Activated CD8-positive, alpha-beta memory T cell treated with anti-CD3 and anti-CD28 coated beads for 4 hours (primary cell): ENCODE results near the gene RPL19.
"Not testable (repeated sequence)": the region's sequence is repeated elsewhere in the genome, so short reads cannot be mapped to it uniquely, and the experiment has no call there.

Experiments
- DNase-seq, 2 donors: peaks; one replicate each; pipeline ENCODE4 v3.0.0-alpha.2; 2020; ENCODE audit warnings: low read depth in 2 of 2

Gene RPL19

DNA sequence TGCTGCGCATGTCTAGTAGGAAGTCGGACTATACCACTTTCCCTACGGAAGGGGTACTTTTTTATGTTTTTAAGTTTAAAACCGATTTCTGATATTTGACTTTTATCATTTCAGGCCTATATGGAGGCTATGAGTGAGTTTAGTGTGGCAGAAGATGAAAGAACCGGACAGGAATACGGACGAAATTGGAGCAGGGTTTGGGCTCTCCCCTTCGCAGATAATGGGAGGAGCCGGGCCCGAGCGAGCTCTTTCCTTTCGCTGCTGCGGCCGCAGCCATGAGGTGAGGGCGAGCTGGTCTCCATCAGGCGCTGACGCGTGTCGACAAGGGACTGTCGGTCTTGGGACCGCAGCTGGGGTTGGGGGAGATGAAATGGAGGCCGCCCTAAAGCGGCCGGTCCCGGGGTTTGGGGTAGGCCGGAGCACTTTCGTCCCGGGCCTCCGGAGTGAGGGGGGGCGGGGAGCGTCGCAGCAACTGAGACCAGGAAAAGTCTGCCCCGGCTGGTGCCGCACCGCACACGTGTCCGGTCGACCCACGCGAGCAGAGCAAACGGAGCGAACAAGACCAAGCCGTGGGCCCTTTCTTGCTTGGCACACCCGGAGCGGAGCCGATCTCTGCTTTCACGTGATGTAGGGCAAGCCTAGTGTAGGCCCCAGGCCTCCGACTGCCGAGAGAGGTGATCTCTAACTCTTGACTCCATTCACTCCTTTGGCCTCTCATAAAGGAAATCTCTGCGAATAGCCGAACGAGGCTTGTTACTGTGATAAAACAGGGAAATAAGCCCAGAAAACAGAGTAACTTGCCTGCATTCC lies at the start of gene RPL19:
Gene RPL19 (plus strand): TSS at position 214 of the 810 bp plus-strand sequence. CDS start 62 bp downstream, at position 276.
- DNase-seq = peak; percentile 58 to 71

DNA sequence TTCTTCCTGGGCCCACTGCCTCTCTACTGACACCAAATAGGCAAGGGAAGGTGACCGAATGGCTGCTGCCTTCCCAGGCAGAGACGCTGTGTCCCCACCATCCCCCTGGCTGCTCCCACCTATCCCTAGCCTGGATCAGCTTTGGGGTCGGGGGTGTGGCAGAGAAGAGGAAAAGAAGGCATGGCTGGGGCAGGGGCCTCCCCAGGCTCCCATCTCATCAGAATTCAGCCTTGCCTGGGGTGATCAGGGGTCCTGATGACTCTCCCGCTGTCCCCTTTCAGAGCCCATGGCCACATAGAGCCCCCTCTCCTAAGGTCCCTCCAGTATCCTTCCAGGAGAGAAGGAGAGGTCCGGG lies 49.3 kb upstream of the RPL19 start:
- DNase-seq = no peak

DNA sequence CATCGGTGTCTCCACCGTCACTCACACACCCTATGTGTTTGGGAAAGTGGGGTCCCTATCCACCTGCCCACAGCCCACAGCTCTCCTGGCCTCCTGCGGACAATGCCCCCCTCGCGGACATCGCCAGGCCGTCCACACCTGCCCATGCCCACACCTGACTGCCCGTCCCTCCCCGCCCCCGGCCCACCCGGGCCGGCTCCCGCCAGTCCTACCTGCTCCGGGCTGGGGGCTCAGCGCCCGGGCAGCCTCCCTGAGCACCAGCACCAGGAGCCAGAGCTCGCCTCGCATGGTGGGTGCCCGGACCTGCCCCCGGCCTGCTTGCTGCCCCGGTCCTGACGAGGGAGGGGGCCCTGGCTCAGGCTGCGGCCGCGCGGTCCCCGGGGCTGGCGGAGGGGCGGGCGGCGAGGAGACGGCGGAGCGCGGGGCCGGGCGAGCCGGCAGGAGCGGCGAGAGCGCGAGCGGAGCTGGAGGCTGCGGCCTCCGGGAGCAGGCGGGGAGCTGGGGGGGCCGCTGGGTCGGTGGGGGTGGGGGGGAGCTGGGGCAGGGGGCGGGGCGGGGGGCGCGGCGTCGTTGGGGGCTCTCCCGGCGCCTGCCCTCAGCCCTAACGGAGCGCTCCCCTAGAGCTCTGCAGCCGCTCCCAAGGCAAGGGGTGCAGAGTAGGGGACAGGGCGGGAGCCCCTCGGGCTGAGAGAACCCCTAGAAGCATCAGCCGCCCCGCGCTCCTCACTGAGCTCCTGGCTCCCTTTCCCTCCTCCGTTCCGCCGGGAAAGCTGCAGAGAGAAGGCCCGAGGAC lies 48.7 kb upstream of the RPL19 start, which contains the start of gene PLXDC1:
Gene PLXDC1 (minus strand): TSS at position 488 of the 793 bp plus-strand sequence. CDS start 200 bp downstream, at position 288.
- DNase-seq = no peak

DNA sequence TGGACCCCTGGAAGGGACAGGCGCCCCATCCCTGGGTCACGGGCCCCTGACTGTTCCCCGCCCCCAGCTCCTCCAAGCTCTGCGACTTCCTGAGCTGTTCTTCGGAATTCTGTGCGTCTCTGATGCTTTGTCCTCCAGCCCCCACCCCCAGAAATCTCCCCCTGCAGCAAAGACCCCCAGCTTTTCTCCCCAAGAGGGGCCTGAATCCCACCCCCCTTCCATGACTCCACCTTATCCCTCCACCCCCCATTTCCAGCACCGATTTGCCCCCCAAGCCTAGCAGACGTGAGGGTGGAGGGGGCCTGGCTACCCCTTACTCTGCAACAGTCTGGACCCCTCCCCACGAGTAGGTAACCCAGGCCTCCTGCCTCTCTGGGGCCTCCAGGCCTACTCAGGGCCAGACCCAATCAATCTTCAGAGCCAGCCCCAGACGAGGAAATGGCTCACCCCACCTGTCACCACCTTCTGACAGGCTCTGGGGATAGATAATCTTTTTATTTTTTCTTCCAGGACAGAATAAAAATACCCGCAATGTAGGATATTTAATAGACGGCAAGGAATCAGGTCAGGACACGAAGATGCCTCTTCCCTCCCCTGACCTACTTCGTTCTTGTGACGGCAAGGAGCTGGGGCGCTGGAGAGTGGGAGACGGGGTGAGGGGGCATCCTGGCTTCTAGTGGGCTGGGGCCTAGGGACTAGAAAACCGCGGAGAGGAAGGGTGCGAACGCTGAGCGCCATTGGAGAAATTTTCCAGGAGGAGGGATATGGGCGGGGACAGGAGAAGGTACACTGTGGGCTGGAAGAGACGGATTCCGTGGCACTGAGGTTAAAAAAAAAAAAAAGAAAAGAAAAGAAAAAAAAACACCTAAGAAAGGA lies 47.9 kb upstream of the RPL19 start:
- no peak for DNase-seq

DNA sequence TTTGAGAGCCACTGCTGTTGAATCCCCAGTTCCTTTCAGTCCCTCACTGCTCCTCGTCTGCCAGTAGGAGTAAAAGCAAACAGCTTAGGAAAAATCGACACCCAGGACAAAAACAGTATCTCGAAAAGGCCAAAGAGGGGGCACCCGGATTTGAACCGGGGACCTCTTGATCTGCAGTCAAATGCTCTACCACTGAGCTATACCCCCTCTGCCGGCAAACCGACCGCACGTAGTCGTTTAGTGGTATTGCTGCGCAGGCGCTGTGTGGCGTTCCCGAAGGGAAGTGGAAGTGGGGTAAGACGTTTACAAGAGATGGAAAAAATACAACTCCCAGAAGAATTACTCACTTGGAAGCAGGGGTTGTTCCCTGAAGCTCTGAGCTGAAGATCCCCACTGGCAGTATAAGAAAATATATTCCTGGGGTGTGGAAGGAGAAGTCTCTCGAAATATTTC lies 46.5 kb upstream of the RPL19 start:
- DNase-seq = peak; percentile 87 to 89

DNA sequence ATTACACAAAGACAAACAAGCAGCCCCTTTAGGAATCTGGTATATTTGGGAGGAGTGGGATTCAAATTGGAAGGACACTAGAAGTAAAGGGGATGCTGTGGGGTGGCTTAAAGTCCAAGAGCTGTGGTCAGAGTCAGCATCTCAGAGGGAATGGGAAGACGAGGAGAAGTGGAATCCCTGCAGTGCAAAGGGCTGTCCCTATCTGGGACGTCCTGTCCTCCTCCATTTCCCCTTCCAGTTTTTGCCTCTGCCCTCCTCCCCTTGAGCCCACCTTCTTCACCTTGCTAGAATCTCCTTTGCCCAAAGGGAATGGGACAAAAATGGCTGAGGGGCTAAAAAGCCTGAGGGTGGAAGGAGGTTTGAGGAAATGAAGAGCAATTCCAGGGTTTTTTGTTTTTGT lies 44.4 kb upstream of the RPL19 start:
- DNase-seq = no peak

DNA sequence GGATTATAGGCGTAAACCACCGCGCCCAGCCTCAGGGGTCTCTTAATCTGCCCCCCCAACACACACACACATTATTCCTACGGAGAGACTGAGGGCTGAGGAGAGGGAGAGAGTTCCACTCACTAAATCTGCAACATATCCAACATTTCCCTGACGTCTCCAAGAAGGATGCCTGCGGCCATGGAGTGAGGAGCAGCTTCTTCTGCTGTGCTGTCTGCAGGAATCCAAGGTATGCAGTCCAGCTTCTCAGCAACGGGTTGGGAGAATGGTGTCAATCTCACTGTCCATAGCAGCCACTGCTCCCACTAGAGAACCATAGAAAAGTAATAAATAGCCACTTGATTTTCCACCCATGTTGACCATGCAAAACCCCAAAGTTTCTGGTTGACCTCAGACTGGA lies 43.6 kb upstream of the RPL19 start:
- no peak for DNase-seq

DNA sequence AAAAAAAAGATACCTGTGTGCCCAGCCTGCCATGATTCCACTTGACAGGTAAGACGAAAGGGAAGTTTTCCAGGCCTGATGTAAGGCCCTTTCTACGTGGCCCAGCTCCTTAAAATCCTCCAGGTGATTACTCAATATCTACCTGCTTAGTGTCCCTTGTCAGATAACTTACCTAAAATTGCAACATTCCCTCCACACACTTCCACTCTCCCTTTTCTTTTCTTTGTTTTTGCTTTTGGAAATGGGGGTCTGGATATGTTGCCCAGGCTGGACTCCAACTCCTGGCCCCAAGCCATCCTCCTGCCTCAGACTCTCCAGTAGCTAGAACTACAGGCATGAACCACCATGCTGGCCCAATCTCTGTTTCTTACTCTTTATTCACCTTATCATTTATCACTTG lies 41.5 kb upstream of the RPL19 start:
- DNase-seq = no peak

DNA sequence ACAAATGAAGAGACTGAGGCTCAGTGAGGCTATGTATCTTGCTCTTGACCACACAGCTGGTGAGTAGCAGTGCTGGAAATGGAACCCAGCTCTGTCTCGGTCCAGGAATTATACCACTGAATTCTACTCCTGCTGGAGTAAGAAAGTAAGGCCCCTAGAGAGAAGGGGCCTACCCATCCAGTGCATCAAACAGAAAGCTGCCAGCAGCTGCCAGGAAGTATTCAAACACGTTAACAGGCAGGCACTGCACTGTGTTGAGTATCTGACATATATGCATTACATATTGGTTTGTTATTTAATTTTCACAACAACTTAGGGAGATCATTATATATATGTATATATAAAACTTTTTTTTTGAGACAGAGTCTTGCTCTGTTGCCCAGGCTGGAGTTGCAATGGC lies 38.1 kb upstream of the RPL19 start:
- no peak for DNase-seq

DNA sequence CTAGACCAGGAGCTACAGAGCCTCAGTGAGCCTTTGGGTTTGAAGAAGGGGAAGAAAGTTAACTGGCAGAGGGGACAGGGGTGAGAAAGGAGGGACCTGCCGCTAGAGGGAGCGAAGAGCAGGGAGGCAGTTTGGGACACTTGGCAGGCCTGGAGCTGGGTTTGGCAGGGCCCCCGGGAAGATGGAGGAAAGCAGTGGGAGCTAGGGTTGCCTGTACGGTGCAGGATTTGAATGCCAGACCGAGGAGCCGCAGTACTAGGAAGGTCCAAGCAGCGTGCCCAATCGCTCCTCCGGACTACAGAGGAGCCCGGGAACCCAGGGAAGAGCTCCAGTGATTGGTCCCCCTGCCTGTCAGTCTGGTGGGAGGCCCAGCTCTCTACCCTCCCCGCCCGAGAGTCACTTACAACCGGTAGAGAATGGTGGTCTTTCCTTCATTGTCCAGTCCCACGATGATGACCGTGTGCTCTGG lies 35.4 kb upstream of the RPL19 start:
- DNase-seq = peak; percentile 53 to 58

DNA sequence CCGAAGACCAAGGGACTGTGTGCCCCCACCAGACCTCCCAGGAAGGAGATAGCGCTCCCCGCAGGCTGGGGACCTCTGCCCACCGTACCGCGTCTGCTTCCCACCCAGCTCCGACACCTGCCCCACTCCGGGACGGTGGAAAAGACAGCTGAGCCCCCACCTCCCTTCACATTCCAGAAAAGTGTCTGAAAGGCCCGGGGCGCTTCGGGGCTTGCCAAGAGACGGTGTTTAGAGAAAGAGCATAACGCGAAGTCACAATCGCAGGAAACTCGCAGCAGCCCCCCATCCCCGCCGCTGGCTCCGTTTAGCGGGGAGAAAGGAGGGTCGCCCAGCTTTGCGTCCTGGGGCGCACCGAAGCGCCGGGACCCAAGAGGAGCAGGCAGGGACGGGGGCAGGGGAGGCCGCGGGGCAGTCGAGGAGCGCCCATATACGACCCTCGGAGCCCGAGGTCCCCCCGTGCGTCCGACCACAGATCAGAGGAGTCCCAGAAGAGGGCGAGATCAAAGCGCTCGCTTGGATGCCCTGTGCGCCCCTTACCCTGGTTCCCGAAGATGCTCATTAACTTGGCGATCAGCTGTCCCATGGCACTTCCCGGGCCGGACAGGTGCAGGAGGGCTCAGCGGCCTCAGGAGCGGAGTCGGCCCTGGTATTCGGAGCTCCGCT lies 34.8 kb upstream of the RPL19 start:
- no peak for DNase-seq

DNA sequence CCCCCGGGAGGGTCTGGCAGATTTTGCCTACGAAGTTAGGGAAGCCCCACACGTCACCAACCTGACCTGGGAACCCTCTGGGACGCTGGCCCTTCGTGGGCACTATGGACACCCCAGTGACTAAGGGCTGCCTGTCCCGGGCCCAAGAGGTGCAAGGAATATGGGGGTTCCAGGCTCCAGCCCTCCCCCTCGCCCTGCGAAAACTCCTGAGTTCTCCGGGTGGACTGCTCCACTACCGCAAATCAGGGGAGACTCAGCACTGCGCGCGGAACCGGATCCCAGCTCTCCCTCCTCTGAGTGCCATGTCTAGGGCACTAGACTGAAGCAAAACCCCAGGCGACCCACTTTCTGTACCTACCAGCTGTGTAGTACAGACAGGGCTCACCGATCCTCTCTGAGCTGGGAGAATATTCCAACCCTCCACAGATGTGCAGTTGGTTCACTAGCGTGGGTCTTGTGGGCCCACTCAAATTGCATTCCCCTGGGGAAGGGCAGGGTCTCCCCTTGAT lies 34.2 kb upstream of the RPL19 start, which contains the start of gene ARL5C:
Gene ARL5C (minus strand): TSS at position 321 of the 509 bp plus-strand sequence. CDS start 401 bp downstream, outside the sequence.
- no peak for DNase-seq

DNA sequence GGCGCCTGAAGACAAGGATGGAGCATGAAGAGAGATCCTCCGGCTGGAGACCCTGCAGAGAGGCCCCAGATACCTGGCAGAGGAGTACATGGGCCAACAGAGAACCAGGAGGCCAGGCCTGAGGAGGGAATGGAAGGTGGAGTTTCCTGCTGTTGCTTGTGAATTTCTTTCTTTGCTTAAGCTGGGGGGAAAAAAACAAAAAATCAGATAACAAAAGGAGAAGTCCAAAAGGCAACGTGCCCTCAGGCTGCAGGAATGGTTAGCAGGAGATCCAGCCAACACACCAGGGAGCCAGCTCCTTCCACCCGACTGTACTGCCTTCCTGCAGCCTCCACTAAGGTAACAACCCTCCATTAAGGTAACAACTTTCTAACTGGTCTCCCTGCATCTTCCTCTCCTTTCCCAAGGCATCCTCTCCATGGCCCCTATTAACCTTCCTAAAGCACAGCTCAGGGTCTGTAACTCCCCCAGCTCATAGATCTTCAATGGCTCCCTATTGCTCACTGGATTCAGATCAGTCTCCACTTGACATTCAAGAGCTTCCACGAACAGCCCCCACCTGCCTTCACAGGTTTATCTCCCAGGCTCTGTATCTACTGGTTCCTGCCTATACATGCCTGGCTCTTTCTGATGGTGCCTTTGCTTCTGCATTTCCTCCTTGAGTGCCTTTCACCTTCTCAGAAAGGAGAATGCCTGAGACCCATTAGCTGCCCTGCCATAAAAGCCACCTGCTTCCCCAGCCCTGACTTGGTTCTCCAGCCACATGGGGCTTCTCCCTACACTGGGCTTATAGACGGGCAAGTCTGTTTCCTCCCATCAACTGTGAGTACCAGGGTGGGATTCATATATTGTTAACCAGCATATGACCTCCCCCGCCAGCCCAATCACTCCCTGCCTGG lies 33.4 kb upstream of the RPL19 start:
- no peak for DNase-seq

DNA sequence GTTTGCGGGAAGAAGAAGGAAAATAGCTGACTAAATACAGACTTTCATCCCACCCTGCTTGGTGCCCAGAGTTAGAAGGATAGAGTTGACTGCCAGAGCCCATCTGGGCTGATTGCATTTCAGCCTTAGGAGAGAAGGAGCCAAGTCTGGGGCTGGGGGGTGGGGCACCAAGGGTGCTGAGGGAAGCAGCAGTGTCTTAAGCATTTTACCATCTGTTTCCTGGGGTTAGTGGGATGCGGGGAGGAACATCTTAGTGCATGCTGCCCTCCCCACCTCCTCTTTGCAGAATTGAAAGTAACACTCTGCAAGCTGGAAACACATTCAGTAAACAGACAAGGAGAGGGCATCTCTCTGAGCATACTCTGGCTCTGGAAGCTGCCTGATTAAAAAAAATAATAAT lies 32.6 kb upstream of the RPL19 start:
- no peak for DNase-seq

DNA sequence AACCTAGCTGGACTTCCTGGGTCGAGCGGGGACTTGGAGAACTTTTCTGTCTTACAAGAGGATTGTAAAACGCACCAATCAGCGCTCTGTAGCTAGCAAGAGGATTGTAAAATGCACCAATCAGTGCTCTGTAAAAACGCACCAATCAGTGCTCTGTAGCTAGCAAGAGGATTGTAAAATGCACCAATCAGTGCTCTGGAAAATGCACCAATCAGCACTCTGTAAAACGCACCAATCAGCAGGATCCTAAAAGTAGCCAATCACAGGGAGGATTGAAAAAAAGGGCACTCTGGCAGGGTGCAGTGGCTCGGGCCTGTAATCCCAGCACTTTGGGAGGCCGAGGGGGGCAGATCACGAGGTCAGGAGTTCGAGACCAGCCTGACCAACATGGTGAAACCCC lies 31.6 kb upstream of the RPL19 start:
- not testable (repeated sequence) for DNase-seq

DNA sequence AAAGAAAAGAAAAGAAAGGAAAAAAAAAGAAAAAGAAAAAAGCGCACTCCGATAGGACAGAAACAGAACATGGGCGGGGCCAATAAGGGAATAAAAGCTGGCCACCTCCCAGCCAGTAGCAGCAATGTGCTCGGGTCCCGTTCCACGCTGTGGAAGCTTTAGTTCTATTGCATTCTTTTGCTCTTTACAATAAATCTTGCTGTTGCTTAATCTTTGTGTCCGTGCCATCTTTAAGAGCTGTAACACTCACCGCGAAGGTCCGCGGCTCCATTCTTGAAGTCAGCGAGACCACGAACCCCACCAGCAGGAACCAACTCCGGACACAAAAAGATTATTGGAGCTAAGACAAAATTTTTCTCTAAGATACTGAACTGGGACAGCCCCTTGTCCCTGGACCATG lies 31.0 kb upstream of the RPL19 start:
- DNase-seq = no peak

DNA sequence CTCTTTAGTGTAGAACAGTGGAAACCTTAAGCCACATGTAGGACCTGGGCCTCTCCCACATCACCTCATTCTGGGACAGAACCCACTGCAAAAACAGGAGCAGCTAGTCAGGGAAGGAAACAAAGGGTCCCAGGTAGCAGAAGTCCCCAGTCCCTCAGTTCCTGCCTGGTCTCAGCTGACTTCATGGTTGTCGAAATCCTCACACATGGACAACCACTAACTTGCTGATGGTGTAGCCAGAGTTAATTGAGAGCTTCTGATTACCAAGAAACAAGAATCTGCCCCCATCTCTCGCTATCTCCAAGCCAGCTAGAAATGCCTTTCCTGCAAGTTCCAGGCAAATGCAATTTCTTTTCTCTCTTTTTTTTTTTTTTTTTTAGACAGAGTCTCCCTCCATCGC lies 30.6 kb upstream of the RPL19 start:
- no peak for DNase-seq

DNA sequence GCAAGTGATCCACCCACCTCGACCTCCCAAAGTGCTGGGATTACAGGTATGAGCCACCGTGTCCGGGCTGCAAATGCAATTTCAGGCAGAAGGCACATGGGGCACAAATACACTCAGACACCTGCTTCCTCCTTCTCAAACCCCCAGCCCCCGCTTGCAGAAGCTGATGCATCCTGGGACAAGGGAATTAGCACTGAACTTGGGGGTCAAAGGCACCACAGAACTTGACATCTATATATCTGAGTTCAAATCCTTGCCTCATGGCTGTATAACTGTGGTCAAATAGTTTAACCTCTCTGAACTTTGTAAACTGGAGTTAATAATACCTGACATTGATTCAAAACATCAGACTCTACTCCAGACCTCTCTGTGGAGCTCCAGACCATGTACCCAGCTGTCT lies 30.0 kb upstream of the RPL19 start:
- DNase-seq = no peak

DNA sequence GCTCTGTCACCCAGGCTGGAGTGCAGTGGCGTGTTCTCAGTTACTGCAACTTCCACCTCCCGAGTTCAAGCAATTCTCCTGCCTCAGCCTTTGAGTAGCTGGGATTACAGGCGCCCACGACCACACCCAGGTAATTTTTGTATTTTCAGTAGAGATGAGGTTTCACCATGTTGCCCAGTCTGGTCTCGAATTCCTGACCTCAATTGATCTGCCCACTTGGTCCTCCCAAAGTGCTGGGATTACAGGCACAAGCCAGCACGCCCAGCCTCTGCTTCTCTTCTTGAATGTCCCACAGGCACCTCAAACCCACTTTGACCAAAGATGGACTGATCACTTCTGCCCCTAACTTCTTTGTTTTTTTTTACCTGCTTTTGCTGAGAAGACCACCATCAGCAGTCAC lies 29.5 kb upstream of the RPL19 start:
- no peak for DNase-seq

DNA sequence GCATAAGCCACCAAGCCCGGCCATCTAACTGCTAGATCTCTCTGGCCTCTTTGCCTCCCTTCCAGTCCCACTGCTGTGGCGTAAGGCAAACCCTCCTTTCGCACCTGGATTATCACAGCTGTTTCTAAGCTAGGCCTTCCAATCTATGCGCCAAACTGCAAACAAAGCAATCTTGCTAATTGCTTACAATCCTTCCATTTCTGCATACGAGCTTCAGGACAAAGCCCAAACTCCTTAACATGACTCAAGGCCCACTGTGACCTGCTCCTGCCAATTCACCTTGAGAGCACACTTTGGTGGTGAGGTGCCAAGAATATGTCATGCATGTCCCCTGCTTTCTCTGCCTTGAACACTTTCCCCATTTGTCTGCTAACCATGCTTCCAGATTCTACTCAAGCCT lies 28.1 kb upstream of the RPL19 start:
- no peak for DNase-seq
